ENCODE measurements around the gene ANKH. TPM values are rescaled to one million over a fixed set of nuclear protein-coding genes. Genes with fewer than 3 reads are reported as not detected.

ANKH gene
- total RNA-seq, 1 experiment from 2014 or later = 5.2 TPM

DNA sequence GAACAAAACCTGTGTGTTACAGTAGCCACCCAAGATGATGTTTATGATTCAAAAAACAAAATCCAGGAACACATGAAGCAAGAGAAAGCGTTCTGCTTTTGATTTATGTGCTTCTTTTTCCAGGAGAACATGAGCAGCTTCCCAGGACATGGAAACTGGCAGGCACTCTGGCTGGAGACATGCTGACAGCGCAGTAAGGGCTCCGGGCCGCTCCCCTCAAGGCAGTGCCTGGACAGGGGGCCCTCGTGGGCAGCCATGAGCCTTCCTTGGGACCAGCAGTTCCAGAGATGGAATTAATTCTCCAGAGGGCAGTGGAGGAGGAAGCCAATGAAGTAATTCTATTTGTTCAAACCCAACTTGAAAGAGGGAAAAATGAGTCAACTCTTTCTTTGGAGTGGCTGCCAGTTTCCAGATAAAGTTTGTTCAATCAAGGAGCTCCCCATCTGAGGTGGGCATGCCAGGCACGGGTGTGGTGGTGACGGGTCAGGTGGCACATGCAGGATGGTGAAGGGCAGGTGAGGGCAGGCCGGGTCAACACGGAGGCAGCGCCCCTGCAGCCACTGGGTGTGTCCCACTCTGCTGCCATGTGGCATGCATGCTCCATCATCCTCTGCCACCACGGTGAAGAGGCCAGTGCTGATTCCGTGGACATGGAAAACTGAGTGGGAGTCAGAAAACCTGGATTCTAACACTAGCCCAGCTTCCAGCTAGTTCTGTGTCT is 123.2 kb downstream of the ANKH start:
- H3K27ac ChIP-seq = no peak overlapping the region

DNA sequence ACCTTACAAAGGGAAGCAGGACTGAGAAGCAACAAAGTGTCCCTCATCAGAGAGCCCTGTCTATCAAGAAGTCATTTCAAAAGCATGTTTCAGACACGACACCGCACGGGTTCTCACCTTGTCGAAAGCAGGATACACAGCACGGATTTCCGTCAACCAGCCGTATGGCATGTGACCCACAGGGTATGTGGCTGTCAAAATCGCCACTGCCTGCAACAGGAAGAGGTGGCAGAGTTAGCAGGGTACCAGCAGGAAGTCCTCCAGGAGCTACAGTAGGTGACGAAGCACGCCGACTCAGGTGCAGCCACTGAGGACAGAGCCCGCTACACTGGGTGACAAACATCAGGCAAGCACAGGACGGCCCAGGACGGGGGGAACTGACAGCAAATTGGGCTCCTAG is 125.8 kb downstream of the ANKH start:
- Histone ChIP-seq H3K27ac (no peak overlapping the region), H3K27me3 (no peaks in the 10 kb centered on the region), H3K36me3 (no peaks in the 10 kb centered on the region), H3K4me3 (no peak overlapping the region), H3K9me3 (replicated peaks) (no peaks in the 10 kb centered on the region), H3K4me1 (no peaks in the 10 kb centered on the region)
- DNase-seq = no peak

More for the DNA sequence above, 123.2 kb downstream of the ANKH start:
- Histone ChIP-seq H3K36me3 (no peaks in the 10 kb centered on the region), H3K9me3 (replicated peaks) (no peaks in the 10 kb centered on the region), H3K4me3 (no peak overlapping the region), H3K4me1 (no peaks in the 10 kb centered on the region), H3K27me3 (no peaks in the 10 kb centered on the region)
- no peak for DNase-seq

DNA sequence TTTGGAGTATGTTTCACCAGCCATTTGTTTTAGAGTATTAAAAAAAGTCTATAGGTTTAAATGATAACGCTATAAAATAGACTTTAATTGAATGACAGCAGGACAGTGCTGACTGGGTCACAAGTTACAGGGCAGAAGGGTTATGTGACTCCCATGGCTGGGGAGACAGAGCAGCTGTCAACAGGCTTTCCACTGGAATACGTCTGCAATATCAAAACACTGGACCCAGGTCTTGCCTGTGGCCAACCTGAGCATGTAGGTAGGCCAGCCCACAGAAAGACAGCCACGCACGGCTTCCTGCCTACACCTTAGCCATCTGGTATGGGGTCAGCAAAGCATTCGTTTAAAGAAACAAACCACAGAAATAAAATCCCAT is 126.4 kb downstream of the ANKH start:
- H3K27me3 ChIP-seq = no peaks in the 10 kb centered on the region
- H3K9me3 ChIP-seq (replicated peaks) = no peaks in the 10 kb centered on the region
- no peak overlapping the region for H3K4me3 ChIP-seq
- no peak for DNase-seq
- H3K27ac ChIP-seq = no peak overlapping the region
- H3K4me1 ChIP-seq = no peaks in the 10 kb centered on the region
- H3K36me3 ChIP-seq = no peaks in the 10 kb centered on the region

- H3K27me3 ChIP-seq = no peaks in the 10 kb centered on the region
- H3K4me3 ChIP-seq = no peak overlapping the region
- no peaks in the 10 kb centered on the region for H3K36me3 ChIP-seq
- no peaks in the 10 kb centered on the region for H3K4me1 ChIP-seq
- DNase-seq = no peak
- no peaks in the 10 kb centered on the region for H3K9me3 ChIP-seq (replicated peaks)
- H3K27ac ChIP-seq = no peak overlapping the region
These were observed 127.0 kb downstream of the ANKH start for GRCh38 chr5:14744296-14745187.

- Histone ChIP-seq H3K4me1 (no peaks in the 10 kb centered on the region), H3K36me3 (no peaks in the 10 kb centered on the region), H3K27ac (no peak overlapping the region), H3K27me3 (no peaks in the 10 kb centered on the region), H3K9me3 (replicated peaks) (no peaks in the 10 kb centered on the region), H3K4me3 (no peak overlapping the region)
- no peak for DNase-seq
These were observed 127.8 kb downstream of the ANKH start for GRCh38 chr5:14743601-14744295.

DNA sequence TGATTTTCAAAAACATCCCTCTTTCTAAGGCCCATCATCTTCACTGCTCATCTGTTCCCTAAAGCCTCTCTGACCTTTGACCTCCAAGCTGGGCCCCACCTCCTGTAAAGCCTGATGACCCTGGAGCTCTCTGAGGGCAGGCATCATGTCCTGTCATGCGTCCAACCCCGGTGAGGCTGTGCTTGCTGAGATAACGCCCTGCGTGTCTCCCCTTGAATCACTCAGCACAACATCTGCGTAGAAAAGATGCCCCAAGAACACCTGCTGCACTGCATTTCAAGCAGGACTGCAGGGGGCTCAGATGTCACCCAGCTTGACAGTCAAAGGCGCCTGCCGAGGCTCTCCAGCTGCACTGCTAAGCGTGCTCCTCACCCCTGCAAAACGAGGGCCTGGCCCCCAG is 129.1 kb downstream of the ANKH start:
- Histone ChIP-seq H3K27me3 (no peaks in the 10 kb centered on the region), H3K27ac (no peak overlapping the region), H3K36me3 (no peaks in the 10 kb centered on the region), H3K9me3 (replicated peaks) (no peaks in the 10 kb centered on the region), H3K4me3 (no peak overlapping the region), H3K4me1 (no peaks in the 10 kb centered on the region)
- DNase-seq = peak in 1 of 2 experiments; percentile 15

DNA sequence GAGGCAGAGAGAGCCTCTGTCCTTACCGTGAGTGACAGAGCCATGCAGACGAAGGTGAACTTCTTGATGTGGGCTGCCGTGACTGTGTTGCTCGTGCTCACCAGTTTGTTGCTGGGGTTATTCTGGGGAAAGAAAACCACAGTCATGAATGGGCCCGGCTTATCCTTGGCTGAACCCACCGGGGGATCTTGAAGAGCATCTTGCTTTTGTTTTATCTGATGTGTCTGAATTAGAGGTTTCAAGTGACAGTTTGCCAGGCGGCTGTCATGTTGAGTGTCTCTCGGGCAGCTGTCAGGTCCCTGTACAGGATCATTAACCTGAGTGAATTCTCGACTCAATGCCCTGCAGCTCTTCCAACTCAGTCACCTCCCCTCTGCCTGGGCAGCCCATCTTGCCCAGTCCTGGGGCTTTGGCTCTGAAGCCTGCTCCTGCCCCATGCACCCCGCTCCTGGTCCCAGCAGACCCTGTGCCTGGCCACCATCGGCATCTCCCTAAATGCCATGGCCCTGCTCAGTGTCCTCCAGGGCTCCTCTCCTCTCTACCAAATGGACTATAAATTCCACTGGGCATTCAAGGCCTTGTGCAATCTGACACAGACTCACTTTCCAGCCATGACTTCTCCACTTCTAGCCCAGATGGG is 129.7 kb downstream of the ANKH start:
- Histone ChIP-seq H3K36me3 (no peaks in the 10 kb centered on the region), H3K4me3 (no peak overlapping the region), H3K4me1 (no peaks in the 10 kb centered on the region), H3K27me3 (no peaks in the 10 kb centered on the region), H3K27ac (no peak overlapping the region), H3K9me3 (replicated peaks) (no peaks in the 10 kb centered on the region)
- no peak for DNase-seq

GRCh38 chr5:14741131-14741530 is 130.4 kb downstream of the ANKH start:
- no peak overlapping the region for H3K4me3 ChIP-seq
- H3K9me3 ChIP-seq (replicated peaks) = no peaks in the 10 kb centered on the region
- no peak overlapping the region for H3K27ac ChIP-seq

GRCh38 chr5:14739981-14740380 is 131.6 kb downstream of the ANKH start:
- no peak for DNase-seq
- Histone ChIP-seq H3K9me3 (replicated peaks) (no peaks in the 10 kb centered on the region), H3K4me3 (no peak overlapping the region), H3K27me3 (no peaks in the 10 kb centered on the region), H3K36me3 (no peaks in the 10 kb centered on the region), H3K27ac (no peak overlapping the region), H3K4me1 (no peaks in the 10 kb centered on the region)

More at GRCh38 chr5:14741131-14741530, 130.4 kb downstream of the ANKH start:
- Histone ChIP-seq H3K27me3 (no peaks in the 10 kb centered on the region), H3K36me3 (no peaks in the 10 kb centered on the region), H3K4me1 (no peaks in the 10 kb centered on the region)
- DNase-seq = no peak

DNA sequence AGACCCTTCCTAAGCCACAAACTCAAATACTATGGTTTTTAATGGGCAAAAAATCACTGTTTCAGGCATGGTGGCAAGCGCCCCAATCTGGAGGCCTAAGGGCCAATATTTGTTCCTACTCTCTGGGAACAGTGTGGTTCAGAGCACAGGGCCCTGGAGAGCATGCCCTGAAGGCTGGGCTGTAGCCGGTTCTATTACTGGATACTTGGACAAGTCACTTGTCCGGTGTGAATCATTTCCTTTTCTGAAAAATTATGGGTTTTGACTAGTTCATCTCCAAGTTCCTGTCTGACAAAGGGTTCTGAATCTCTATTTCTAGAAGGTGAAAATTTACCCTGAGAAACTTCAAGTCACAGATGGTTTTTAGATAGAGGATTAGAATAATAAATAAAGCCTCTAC is 132.0 kb downstream of the ANKH start:
- no peaks in the 10 kb centered on the region for H3K4me1 ChIP-seq
- H3K36me3 ChIP-seq = no peaks in the 10 kb centered on the region
- no peak overlapping the region for H3K27ac ChIP-seq
- H3K4me3 ChIP-seq = no peak overlapping the region
- no peaks in the 10 kb centered on the region for H3K27me3 ChIP-seq
- no peaks in the 10 kb centered on the region for H3K9me3 ChIP-seq (replicated peaks)
- no peak for DNase-seq

DNA sequence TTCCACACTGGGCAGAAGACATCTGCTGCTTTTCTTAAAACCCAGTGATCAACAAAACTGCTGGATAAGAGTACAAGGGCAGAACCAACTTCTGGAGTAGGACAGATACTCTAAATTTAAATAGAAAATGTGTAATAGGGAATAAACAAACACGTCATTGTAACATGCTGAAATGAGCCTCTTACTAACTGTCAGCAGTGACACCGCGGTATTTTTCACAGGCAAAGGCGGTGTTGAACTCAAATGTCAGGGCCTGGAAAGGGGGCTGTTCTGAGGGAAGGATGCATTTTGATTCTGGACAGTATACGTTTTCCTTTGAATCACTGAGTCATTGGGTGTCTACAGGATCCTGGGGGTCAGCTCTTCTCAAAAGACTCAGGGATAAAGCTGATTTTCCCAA is 133.5 kb downstream of the ANKH start:
- DNase-seq = no peak
- Histone ChIP-seq H3K9me3 (replicated peaks) (no peaks in the 10 kb centered on the region), H3K27me3 (no peaks in the 10 kb centered on the region), H3K27ac (no peak overlapping the region), H3K36me3 (no peaks in the 10 kb centered on the region), H3K4me3 (no peak overlapping the region), H3K4me1 (no peaks in the 10 kb centered on the region)

- Histone ChIP-seq H3K36me3 (no peaks in the 10 kb centered on the region), H3K27ac (no peak overlapping the region), H3K4me1 (no peaks in the 10 kb centered on the region), H3K9me3 (replicated peaks) (no peaks in the 10 kb centered on the region), H3K27me3 (no peaks in the 10 kb centered on the region), H3K4me3 (no peak overlapping the region)
- no peak for DNase-seq
These were observed 134.3 kb downstream of the ANKH start for GRCh38 chr5:14737291-14737690.

GRCh38 chr5:14735944-14736343 is 135.6 kb downstream of the ANKH start:
- Histone ChIP-seq H3K36me3 (no peaks in the 10 kb centered on the region), H3K4me1 (no peaks in the 10 kb centered on the region), H3K4me3 (no peak overlapping the region), H3K9me3 (replicated peaks) (no peaks in the 10 kb centered on the region), H3K27me3 (no peaks in the 10 kb centered on the region), H3K27ac (no peak overlapping the region)
- DNase-seq = no peak

DNA sequence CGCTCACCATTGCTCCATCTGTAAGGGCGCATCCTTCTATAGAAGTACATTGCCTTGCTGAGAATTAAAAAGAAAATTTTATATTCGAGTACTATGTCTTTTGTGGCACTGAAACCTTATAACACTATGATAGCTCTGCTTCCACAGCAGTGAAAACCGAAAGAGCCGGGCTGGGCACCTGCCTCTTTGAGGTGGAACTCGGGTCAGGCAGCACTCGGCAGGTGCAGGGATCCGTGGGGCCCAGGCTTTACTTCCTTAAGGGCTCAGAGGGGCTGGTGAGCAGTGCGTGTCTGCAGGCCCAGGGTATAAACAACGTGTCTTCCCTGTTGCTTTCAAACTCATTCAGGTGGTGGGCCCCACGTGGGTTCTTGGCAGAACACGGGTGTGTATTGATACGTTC is 137.2 kb downstream of the ANKH start:
- H3K27ac ChIP-seq = no peak overlapping the region
- no peak for DNase-seq
- no peaks in the 10 kb centered on the region for H3K36me3 ChIP-seq
- H3K9me3 ChIP-seq (replicated peaks) = no peaks in the 10 kb centered on the region
- H3K4me1 ChIP-seq = no peaks in the 10 kb centered on the region
- H3K27me3 ChIP-seq = no peaks in the 10 kb centered on the region
- no peak overlapping the region for H3K4me3 ChIP-seq

DNA sequence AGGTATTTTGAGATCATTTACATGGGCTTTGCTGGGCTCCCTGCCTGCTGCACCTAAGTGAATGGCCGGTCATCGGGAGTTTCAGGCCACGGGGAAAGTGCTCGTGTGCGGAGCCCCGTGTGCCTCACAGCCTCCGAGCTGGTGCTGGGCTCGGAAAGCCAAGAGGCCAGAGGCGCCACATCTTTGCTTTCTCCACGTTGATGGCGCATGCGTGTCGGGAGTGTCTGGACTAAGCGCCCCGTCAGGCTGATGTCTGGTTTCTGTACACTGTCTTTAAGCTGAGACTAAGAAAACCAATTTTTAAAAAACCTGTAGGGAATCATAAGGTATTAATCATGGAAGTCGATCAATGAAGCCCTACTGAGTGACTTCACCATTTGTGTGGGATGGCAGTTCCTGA is 137.9 kb downstream of the ANKH start:
- no peaks in the 10 kb centered on the region for H3K9me3 ChIP-seq (replicated peaks)
- no peak overlapping the region for H3K4me3 ChIP-seq
- no peaks in the 10 kb centered on the region for H3K27me3 ChIP-seq
- no peak for DNase-seq
- H3K4me1 ChIP-seq = no peaks in the 10 kb centered on the region
- H3K36me3 ChIP-seq = no peaks in the 10 kb centered on the region
- H3K27ac ChIP-seq = no peak overlapping the region

Measured in SJCRH30 (cell line).